GM18519 (cell line): ENCODE measurements around the gene WDR37.
A peak's percentile ranks its signal among the peaks of the same experiment; 100 is the strongest.
"Not testable (repeated sequence)": the region's sequence is repeated elsewhere in the genome, so short reads cannot be mapped to it uniquely, and the experiment has no call there.

Source experiments
- ATAC-seq: cut with Tn5 transposase; IDR thresholded peaks from one replicate; pipeline ENCODE4 v1.9.1; 2021; ENCODE audit warnings: mild to moderate bottlenecking, moderate library complexity; ENCODE audit not compliant: unreplicated experiment, low FRiP score

The WDR37 gene

GRCh38 chr10:1040133-1040532, 16.1 kb upstream of the WDR37 start:
- ATAC-seq, result no peak

- ATAC-seq, result no peak
Observed at GRCh38 chr10:1041514-1041913, 14.7 kb upstream of the WDR37 start.

GRCh38 chr10:1043532-1043995, 12.6 kb upstream of the WDR37 start:
- peak; percentile 51 for ATAC-seq

- no peak for ATAC-seq
Observed at GRCh38 chr10:1044146-1044545, 12.0 kb upstream of the WDR37 start.

- no peak for ATAC-seq
Observed at GRCh38 chr10:1044964-1045363, 11.2 kb upstream of the WDR37 start.

GRCh38 chr10:1045415-1045814, 10.8 kb upstream of the WDR37 start:
- ATAC-seq, result no peak

GRCh38 chr10:1047937-1048336, 8.2 kb upstream of the WDR37 start:
- no peak for ATAC-seq

GRCh38 chr10:1048349-1048731, 7.8 kb upstream of the WDR37 start:
- no peak for ATAC-seq

- ATAC-seq, result peak; percentile 74
Observed at GRCh38 chr10:1048732-1049424, 7.3 kb upstream of the WDR37 start, which contains the start of gene IDI1. IDI1 (minus strand) TSS chr10:1049119; CDS start chr10:1049003, 116 bp downstream.

- ATAC-seq, result no peak
Observed at GRCh38 chr10:1049425-1049958, 6.7 kb upstream of the WDR37 start.

- no peak for ATAC-seq
Observed at GRCh38 chr10:1050145-1050544, 6.0 kb upstream of the WDR37 start.

GRCh38 chr10:1050554-1050953, 5.6 kb upstream of the WDR37 start:
- ATAC-seq, result no peak

GRCh38 chr10:1054684-1055083, 1.5 kb upstream of the WDR37 start:
- ATAC-seq, result no peak

- no peak for ATAC-seq
Observed at GRCh38 chr10:1057106-1057657, 997 bp downstream of the WDR37 start.

GRCh38 chr10:1058017-1058416, 1.8 kb downstream of the WDR37 start:
- ATAC-seq, result no peak

- no peak for ATAC-seq
Observed at GRCh38 chr10:1059902-1060301, 3.7 kb downstream of the WDR37 start.

GRCh38 chr10:1061930-1062774, 6.0 kb downstream of the WDR37 start:
- ATAC-seq, result no peak

- ATAC-seq, result no peak
Observed at GRCh38 chr10:1063232-1063865, 7.2 kb downstream of the WDR37 start.

- ATAC-seq, result no peak
Observed at GRCh38 chr10:1064964-1065247, 8.7 kb downstream of the WDR37 start.

GRCh38 chr10:1066734-1067133, 10.5 kb downstream of the WDR37 start:
- ATAC-seq, result not testable (repeated sequence)
